Testis (tissue), 5 donors: Measurements from ENCODE around the gene SCMH1. TPM values are rescaled to one million over a fixed set of nuclear protein-coding genes. Genes with fewer than 3 reads are reported as not detected.

Experiments used
- DNase-seq: peaks from one replicate; pipeline ENCODE4 v3.0.0-alpha.2; 2019
- H3K27ac ChIP-seq, 2 donors: fragments of 200-600 bp; sonication (generic); one replicate each; pipeline ENCODE4 v1.5.1; 2019
- H3K27me3 ChIP-seq: fragments of 200-600 bp; sonication (generic); one replicate; pipeline ENCODE4 v1.5.1; 2019
- H3K36me3 ChIP-seq: fragments of 200-600 bp; sonication (generic); one replicate; pipeline ENCODE4 v1.5.1; 2017; ENCODE audit warnings: low read depth; ENCODE audit errors: missing control alignments
- H3K4me1 ChIP-seq: fragments of 200-600 bp; sonication (generic); one replicate; pipeline ENCODE4 v1.5.1; 2019
- H3K4me3 ChIP-seq, 2 donors: fragments of 200-600 bp; sonication (generic); one replicate each; pipeline ENCODE4 v1.5.1; 2017 to 2019
- H3K9me3 ChIP-seq: fragments of 200-600 bp; sonication (generic); one replicate; pipeline ENCODE4 v1.5.1; 2017
- POLR2A ChIP-seq: fragments of 450-650 bp; IDR thresholded peaks from one replicate; pipeline ENCODE4 v1.6.1; 2017; ENCODE audit warnings: antibody characterized with exemption, mild to moderate bottlenecking, moderate library complexity
- WGBS, 2 donors: methylation state at CpG; one replicate each; pipeline ENCODE4 v1.1.5; 2018; 5-methylcytosine and 5-hydroxymethylcytosine counted together
- intact Hi-C: fragments of 100-400 bp; cut with DNase I; formaldehyde crosslinking; loops from one replicate; pipeline ENCODE4 v1.15.1; 2023; ENCODE audit warnings: low total_unique reads
- long read RNA-seq, 2 donors: transcript quantifications; one replicate each; lab custom pipeline, GENCODE V29; 2026
- polyA plus RNA-seq: library from polyadenylated mRNA; stranded (reverse); fragments of 350-450 nt; fragmentation: Illumina TruSeq; extraction: RNeasy Lipid Tissue Mini Kit (QIAGEN cat#74804); gene quantifications from one replicate; pipeline ENCODE4 v1.2.3, GENCODE V29; 2014; ENCODE audit warnings: low read depth, low replicate concordance; ENCODE audit not compliant: insufficient read depth
- total RNA-seq, 2 donors: library from RNA; depleted of rRNA; stranded (reverse); fragments of >200 nt; gene quantifications; one replicate each; pipeline ENCODE4 v1.2.3, GENCODE V29; 2016
- TF ChIP-seq, protein P1 (sequence below), 3 experiments: fragments of 450-650 bp in 2 of 3; fragments of 200-600 bp in 1 of 3; sonication (generic) in 1 of 3; IDR thresholded peaks; one replicate each; pipeline ENCODE4 v1.5.1; 2016 to 2019; ENCODE audit warnings: antibody characterized with exemption in 3 of 3, mild to moderate bottlenecking in 2 of 3, moderate library complexity in 1 of 3

Gene SCMH1
- 10 to 100 TPM; 60.8 to 79.7 TPM for total RNA-seq
- 79.0 TPM for polyA plus RNA-seq
- long read RNA-seq, donor 1, result 0 reads
- long read RNA-seq, donor 2, partial matches to known transcripts, result 0 of 1 reads
- long read RNA-seq, donor 2, other reads (novel, unspliced or antisense), result 0 of 1 reads

DNA sequence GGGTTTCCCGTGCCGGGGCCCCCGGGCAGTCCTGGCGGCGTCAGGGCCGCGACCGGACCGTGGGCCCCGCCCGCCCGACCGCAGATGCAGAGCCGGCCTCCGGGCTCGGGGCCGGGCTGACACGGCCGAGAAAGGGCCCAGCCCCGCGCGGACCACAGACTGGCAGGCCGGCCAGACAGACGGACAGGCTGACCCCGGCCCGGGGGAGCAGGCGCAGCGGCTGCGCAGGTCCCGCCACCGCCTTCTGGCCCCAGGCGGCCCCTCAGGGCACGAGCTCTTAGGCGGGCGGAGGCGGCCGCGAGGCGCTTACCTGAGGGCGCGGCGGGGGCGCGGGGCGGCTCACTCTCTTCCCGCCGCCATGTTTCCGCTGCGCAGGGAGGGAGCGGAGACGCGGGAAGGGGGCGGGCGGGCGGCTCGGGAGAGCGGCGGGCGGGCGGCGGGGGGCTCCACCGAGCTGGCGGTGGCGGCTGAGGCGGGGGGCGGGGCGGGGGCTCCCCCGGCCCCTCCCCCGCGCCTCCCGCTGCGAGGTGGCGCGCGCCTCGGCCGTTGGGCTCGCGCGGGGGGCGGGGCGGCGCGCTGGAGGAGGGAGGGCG lies at the start of gene SCMH1:
Gene SCMH1, minus strand, starts transcription at position 558 of the 593 bp plus-strand sequence. CDS start 56,173 bp downstream, outside the sequence.
- Histone ChIP-seq H3K36me3 (no peaks in the 10 kb centered on the region), H3K27ac (peak within 1 kb of the TSS; percentile 90 to 99), H3K4me3 (peak within 1 kb of the TSS; percentile 84 to 96), H3K27me3 (no peaks in the 10 kb centered on the region), H3K4me1 (peaks cover 9% of the 10 kb centered on the region), H3K9me3 (no peaks in the 10 kb centered on the region)
- intact Hi-C loops, result no loop called here
- WGBS, 2 donors, result 1% methylated on average over 62 of the region's 85 CpGs; no CpG with 5 or more reads in 1 of the 2 donors
- DNase-seq, result peak; percentile 49
- TF ChIP-seq POLR2A, result no peak
- TF ChIP-seq, protein P1, sequence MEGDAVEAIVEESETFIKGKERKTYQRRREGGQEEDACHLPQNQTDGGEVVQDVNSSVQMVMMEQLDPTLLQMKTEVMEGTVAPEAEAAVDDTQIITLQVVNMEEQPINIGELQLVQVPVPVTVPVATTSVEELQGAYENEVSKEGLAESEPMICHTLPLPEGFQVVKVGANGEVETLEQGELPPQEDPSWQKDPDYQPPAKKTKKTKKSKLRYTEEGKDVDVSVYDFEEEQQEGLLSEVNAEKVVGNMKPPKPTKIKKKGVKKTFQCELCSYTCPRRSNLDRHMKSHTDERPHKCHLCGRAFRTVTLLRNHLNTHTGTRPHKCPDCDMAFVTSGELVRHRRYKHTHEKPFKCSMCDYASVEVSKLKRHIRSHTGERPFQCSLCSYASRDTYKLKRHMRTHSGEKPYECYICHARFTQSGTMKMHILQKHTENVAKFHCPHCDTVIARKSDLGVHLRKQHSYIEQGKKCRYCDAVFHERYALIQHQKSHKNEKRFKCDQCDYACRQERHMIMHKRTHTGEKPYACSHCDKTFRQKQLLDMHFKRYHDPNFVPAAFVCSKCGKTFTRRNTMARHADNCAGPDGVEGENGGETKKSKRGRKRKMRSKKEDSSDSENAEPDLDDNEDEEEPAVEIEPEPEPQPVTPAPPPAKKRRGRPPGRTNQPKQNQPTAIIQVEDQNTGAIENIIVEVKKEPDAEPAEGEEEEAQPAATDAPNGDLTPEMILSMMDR (IDR thresholded peaks at IDR 0.05), result no peak

DNA sequence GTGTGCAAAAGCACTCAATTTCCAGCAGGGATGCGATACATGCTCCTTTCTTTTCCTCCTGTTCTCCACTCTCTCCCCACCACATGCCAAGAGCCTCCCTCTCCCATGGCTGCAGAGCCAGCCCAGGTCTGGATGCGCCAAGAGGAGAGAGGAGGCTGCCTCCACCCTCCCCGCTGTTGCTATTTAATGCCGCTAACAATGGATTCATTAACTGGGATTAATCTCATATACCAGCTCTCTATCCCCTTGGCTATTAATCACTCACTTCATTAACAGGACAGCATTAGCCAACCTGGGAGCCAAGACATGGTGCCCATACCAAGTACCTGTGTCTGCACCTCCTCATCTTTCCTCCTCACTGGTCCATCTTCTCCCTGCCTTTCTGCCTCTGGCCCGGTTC lies 49.1 kb upstream of the SCMH1 start:
- H3K9me3 ChIP-seq, result no peaks in the 10 kb centered on the region
- intact Hi-C loops, result no loop called here
- no peaks in the 10 kb centered on the region for H3K36me3 ChIP-seq
- no peaks in the 10 kb centered on the region for H3K27me3 ChIP-seq
- H3K27ac ChIP-seq, result no peak overlapping the region
- no peak overlapping the region for H3K4me3 ChIP-seq
- TF ChIP-seq, protein P1 (IDR thresholded peaks at IDR 0.05), result no peak
- TF ChIP-seq POLR2A, result no peak
- DNase-seq, result no peak
- H3K4me1 ChIP-seq, result no peaks in the 10 kb centered on the region
- 88 to 94% methylated on average over 5 of the region's 5 CpGs for WGBS, 2 donors

DNA sequence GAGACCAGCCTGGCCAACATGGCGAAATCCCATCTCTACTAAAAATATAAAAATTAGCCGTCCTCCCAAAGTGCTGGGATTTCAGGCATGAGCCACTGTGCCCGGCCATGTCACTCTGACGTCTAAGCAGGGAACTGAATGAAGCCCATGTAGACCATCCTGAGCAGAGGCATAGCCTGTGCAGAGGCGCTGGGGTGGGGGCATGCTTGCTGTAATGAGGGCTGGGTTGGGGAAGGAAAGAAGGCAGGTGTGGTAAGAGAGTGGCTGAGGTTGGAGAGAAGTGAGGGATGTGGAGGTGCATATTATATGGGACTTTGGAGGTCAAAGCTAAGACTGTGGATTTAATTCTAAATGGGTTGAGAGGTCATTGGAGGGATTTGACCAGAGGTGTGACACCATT lies 47.1 kb upstream of the SCMH1 start:
- intact Hi-C loops, result loop anchor here (10.0 kb wide), 1 partner anchor 726 kb away; no protein-coding TSS in a partner anchor
- H3K36me3 ChIP-seq, result no peaks in the 10 kb centered on the region
- 88 to 94% methylated on average over 5 of the region's 5 CpGs for WGBS, 2 donors

DNA sequence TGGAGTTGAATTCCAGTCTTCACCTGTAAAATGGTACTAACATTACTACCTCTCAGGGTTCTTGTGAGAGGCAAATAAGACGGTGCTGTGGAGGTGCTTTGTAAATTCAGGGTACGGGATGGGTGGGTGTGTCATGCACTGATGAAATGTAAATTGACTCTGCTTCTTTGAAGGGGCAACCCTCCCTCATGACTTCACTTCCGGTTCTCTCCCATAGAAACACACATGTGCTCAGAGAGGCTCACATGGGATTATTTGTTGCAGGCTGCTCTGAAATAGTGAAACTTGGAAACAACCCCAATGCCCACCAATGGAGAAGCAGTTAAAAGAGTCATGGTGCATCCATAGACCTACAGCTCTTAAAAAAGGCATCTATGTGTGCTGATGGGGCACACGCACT lies 44.9 kb upstream of the SCMH1 start:
- DNase-seq, result no peak
- peaks cover 28% of the 10 kb centered on the region for H3K4me1 ChIP-seq
- no peak for TF ChIP-seq POLR2A
- TF ChIP-seq, protein P1 (IDR thresholded peaks at IDR 0.05), result no peak
- no peaks in the 10 kb centered on the region for H3K27me3 ChIP-seq
- intact Hi-C loops, result loop anchor here (10.0 kb wide), 1 partner anchor 728 kb away; no protein-coding TSS in a partner anchor
- H3K4me3 ChIP-seq, result no peak overlapping the region
- H3K36me3 ChIP-seq, result no peaks in the 10 kb centered on the region
- H3K27ac ChIP-seq, result no peak overlapping the region
- no peaks in the 10 kb centered on the region for H3K9me3 ChIP-seq
- WGBS, 2 donors, result 76 to 83% methylated on average over 4 of the region's 4 CpGs

More for the DNA sequence above, 47.1 kb upstream of the SCMH1 start:
- no peak for DNase-seq
- Histone ChIP-seq H3K27me3 (no peaks in the 10 kb centered on the region), H3K4me1 (peaks cover 13% of the 10 kb centered on the region), H3K4me3 (no peak overlapping the region), H3K27ac (no peak overlapping the region), H3K9me3 (no peaks in the 10 kb centered on the region)
- TF ChIP-seq, protein P1 (IDR thresholded peaks at IDR 0.05), result no peak
- no peak for TF ChIP-seq POLR2A
